Neural cell (in vitro differentiated cells): Measurements from ENCODE around the gene LPP. TPM values are rescaled to one million over a fixed set of nuclear protein-coding genes. Genes with fewer than 3 reads are reported as not detected.

ENCODE experiments used
- H2AFZ ChIP-seq: fragments of 200-600, 300-800 bp; sonication (generic), shearing (Covaris generic); 2 replicates; pipeline ENCODE4 v1.6.0; 2014; ENCODE audit warnings: low read depth, mild to moderate bottlenecking, antibody characterized with exemption, low read length, moderate library complexity
- H3F3A ChIP-seq: fragments of 200-600 bp; shearing (Covaris generic); 2 replicates; pipeline ENCODE4 v1.6.1; 2016; ENCODE audit warnings: mild to moderate bottlenecking, moderate library complexity, mixed read lengths, antibody characterized with exemption, low read length; ENCODE audit not compliant: insufficient read depth, poor library complexity, severe bottlenecking
- H3K27ac ChIP-seq: fragments of 200-600, 300-800 bp; sonication (generic), shearing (Covaris generic); 2 replicates; pipeline ENCODE4 v1.5.1; 2014; ENCODE audit warnings: mild to moderate bottlenecking, low read length, moderate library complexity
- H3K27me3 ChIP-seq: fragments of 300-800, 200-600 bp; sonication (generic), shearing (Covaris generic); 2 replicates; pipeline ENCODE4 v1.6.0; 2014; ENCODE audit warnings: mild to moderate bottlenecking, low read depth, low read length, moderate library complexity; ENCODE audit not compliant: insufficient read depth
- H3K36me3 ChIP-seq: fragments of 300-800, 200-600 bp; sonication (generic), shearing (Covaris generic); 2 replicates; pipeline ENCODE4 v1.5.1; 2014; ENCODE audit warnings: mild to moderate bottlenecking, antibody characterized with exemption, low read length, moderate library complexity; ENCODE audit not compliant: insufficient read depth
- H3K4me2 ChIP-seq: fragments of 300-800, 200-600 bp; sonication (generic), shearing (Covaris generic); 2 replicates; pipeline ENCODE4 v1.6.0; 2014; ENCODE audit warnings: mild to moderate bottlenecking, low read length
- H3K4me3 ChIP-seq: fragments of 300-800, 200-600 bp; sonication (generic), shearing (Covaris generic); 2 replicates; pipeline ENCODE4 v1.5.1; 2014; ENCODE audit warnings: mild to moderate bottlenecking, low read length, moderate library complexity
- H3K79me2 ChIP-seq: fragments of 200-600 bp; shearing (Covaris generic); replicated peaks from 2 replicates; pipeline ENCODE4 v1.6.0; 2014; ENCODE audit warnings: mild to moderate bottlenecking, low read length, moderate library complexity; ENCODE audit not compliant: insufficient read depth
- H3K9ac ChIP-seq: fragments of 300-800, 200-600 bp; sonication (generic), shearing (Covaris generic); 2 replicates; pipeline ENCODE4 v1.6.1; 2016; ENCODE audit warnings: mild to moderate bottlenecking, low read length, mixed read lengths
- H3K9me2 ChIP-seq: fragments of 200-600 bp; shearing (Covaris generic); 2 replicates; pipeline ENCODE4 v1.6.1; 2016; ENCODE audit warnings: mild to moderate bottlenecking, low read length, mixed read lengths; ENCODE audit not compliant: insufficient read depth
- H3K9me3 ChIP-seq: fragments of 200-600, 300-800 bp; sonication (generic), shearing (Covaris generic); 2 replicates; pipeline ENCODE4 v1.6.1; 2016; ENCODE audit warnings: mild to moderate bottlenecking, mixed run types, low read length, moderate library complexity, mixed read lengths
- H4K20me1 ChIP-seq: fragments of 200-600 bp; shearing (Covaris generic); 2 replicates; pipeline ENCODE4 v1.6.1; 2016; ENCODE audit warnings: mild to moderate bottlenecking, mixed run types; ENCODE audit not compliant: insufficient read depth
- CTCF ChIP-seq: fragments of 450-650 bp; IDR thresholded peaks from 2 replicates; pipeline ENCODE4 v1.5.1; 2014; ENCODE audit warnings: antibody characterized with exemption, mild to moderate bottlenecking, moderate library complexity; ENCODE audit not compliant: poor library complexity, severe bottlenecking
- EP300 ChIP-seq: fragments of 450-650 bp; conservative IDR thresholded peaks from 2 replicates; pipeline ENCODE4 v1.6.1; 2014; ENCODE audit warnings: antibody characterized with exemption, mild to moderate bottlenecking, moderate library complexity; ENCODE audit not compliant: poor library complexity, severe bottlenecking
- EZH2 ChIP-seq: fragments of 200-600, 300-800 bp; shearing (Covaris generic), sonication (generic); IDR thresholded peaks from 2 replicates; pipeline ENCODE4 v1.6.1; 2014; ENCODE audit warnings: antibody characterized with exemption, low read length, borderline replicate concordance, mild to moderate bottlenecking; ENCODE audit not compliant: insufficient read depth, poor library complexity, severe bottlenecking
- MXI1 ChIP-seq: fragments of 450-650 bp; conservative IDR thresholded peaks from 2 replicates; pipeline ENCODE4 v1.6.1; 2014; ENCODE audit warnings: antibody characterized with exemption, mild to moderate bottlenecking; ENCODE audit not compliant: poor library complexity, severe bottlenecking
- POLR2AphosphoS5 ChIP-seq: IDR thresholded peaks from 2 replicates; pipeline ENCODE4 v1.6.1; 2012
- RAD21 ChIP-seq: fragments of 450-650 bp; conservative IDR thresholded peaks from 2 replicates; pipeline ENCODE4 v1.6.1; 2014; ENCODE audit warnings: antibody characterized with exemption, mild to moderate bottlenecking, moderate library complexity
- REST ChIP-seq: IDR thresholded peaks from 2 replicates; pipeline ENCODE4 v1.6.1; 2012; ENCODE audit warnings: borderline replicate concordance
- SMC3 ChIP-seq: fragments of 450-650 bp; conservative IDR thresholded peaks from 2 replicates; pipeline ENCODE4 v1.6.1; 2014; ENCODE audit warnings: antibody characterized with exemption, mild to moderate bottlenecking, moderate library complexity; ENCODE audit not compliant: poor library complexity
- TAF1 ChIP-seq: IDR thresholded peaks from 2 replicates; pipeline ENCODE4 v1.6.1; 2012; ENCODE audit warnings: low read depth
- polyA plus RNA-seq: library from polyadenylated mRNA; depleted of rRNA; stranded (reverse); fragments of >200 nt; gene quantifications from 2 replicates; pipeline ENCODE4 v1.2.3, GENCODE V29; 2014

The LPP gene
- polyA plus RNA-seq, 1 donor from 2014 or later = 3.0 TPM

GRCh38 chr3:188458756-188459155 is 304.8 kb downstream of the LPP start:
- no peak overlapping the region for H3K9ac ChIP-seq
- no peak overlapping the region for H3K27ac ChIP-seq
- H3K79me2 ChIP-seq = no peaks in the 10 kb centered on the region
- H3K4me3 ChIP-seq = no peak overlapping the region
- H4K20me1 ChIP-seq = no peaks in the 10 kb centered on the region
- no peak overlapping the region for H2AFZ ChIP-seq
- no peak overlapping the region for H3K4me2 ChIP-seq
- no peaks in the 10 kb centered on the region for H3K9me2 ChIP-seq
- H3F3A ChIP-seq = peaks cover 3% of the 10 kb centered on the region
- H3K27me3 ChIP-seq = no peaks in the 10 kb centered on the region
- TF ChIP-seq CTCF (no peak), MXI1 (no peak), REST (no peak)
- no peaks in the 10 kb centered on the region for H3K9me3 ChIP-seq
- no peaks in the 10 kb centered on the region for H3K36me3 ChIP-seq

GRCh38 chr3:188465311-188465710 is 311.4 kb downstream of the LPP start:
- Histone ChIP-seq H3K27ac (no peak overlapping the region), H3K4me2 (no peak overlapping the region), H2AFZ (no peak overlapping the region), H3K9ac (no peak overlapping the region), H3K79me2 (no peaks in the 10 kb centered on the region), H3F3A (no peaks in the 10 kb centered on the region), H3K9me2 (no peaks in the 10 kb centered on the region), H3K9me3 (peaks cover 3% of the 10 kb centered on the region), H3K36me3 (no peaks in the 10 kb centered on the region), H3K4me3 (no peak overlapping the region), H3K27me3 (no peaks in the 10 kb centered on the region), H4K20me1 (no peaks in the 10 kb centered on the region)
- TF ChIP-seq RAD21 (no peak), POLR2AphosphoS5 (no peak), EZH2 (no peak)

GRCh38 chr3:188468196-188468595 is 314.2 kb downstream of the LPP start:
- Histone ChIP-seq H3K9me3 (peaks cover 3% of the 10 kb centered on the region), H2AFZ (no peak overlapping the region), H3K79me2 (no peaks in the 10 kb centered on the region), H3K9ac (no peak overlapping the region), H3K9me2 (no peaks in the 10 kb centered on the region), H3K36me3 (no peaks in the 10 kb centered on the region), H3K4me2 (no peak overlapping the region), H3K27me3 (no peaks in the 10 kb centered on the region), H4K20me1 (no peaks in the 10 kb centered on the region), H3F3A (no peaks in the 10 kb centered on the region), H3K4me3 (no peak overlapping the region), H3K27ac (no peak overlapping the region)
- TF ChIP-seq RAD21 (no peak), SMC3 (no peak), MXI1 (no peak), EP300 (no peak), TAF1 (no peak)
